Right lobe of liver (tissue), 4 donors: ENCODE results near the gene HERPUD1.

ENCODE experiments used
- POLR2A ChIP-seq: fragments of 450-650 bp; IDR thresholded peaks from one replicate; pipeline ENCODE4 v1.6.1; 2017; ENCODE audit warnings: antibody characterized with exemption, mild to moderate bottlenecking
- TF ChIP-seq, protein P1 (sequence below), 4 donors: fragments of 200-600 bp in 3 of 4; fragments of 450-650 bp in 1 of 4; IDR thresholded peaks; one replicate each; pipeline versions ENCODE4 v1.5.1 to v1.8.0; 2016 to 2022; ENCODE audit warnings: antibody characterized with exemption in 4 of 4, mild to moderate bottlenecking in 2 of 4
- donor health status: DM: no; HTN: no; CAD: no.
- donor health status: DM: no; HTN: no; CAD: no.
- donor health status: DM: no; HTN: yes; CAD: no.

DNA sequence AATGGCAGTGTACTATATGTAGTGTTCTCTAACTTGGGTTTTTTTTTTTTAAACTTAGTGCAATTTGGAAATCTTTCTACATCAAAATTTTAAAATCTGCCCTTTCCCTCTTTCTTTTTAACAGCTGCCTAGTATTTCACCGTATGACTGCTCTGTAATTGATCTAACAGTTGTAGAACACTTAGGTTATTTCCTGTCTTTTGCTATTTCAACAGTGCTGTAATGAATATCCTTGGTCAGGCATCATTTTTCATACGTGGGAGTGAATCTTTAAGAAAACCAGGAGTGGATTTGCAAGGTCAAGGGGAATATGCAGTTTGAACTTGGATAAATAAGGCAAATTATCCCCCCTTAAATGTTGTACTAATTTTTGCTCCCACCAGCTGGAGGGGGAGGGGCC lies 61.3 kb downstream of the HERPUD1 start:
- TF ChIP-seq, protein P1, sequence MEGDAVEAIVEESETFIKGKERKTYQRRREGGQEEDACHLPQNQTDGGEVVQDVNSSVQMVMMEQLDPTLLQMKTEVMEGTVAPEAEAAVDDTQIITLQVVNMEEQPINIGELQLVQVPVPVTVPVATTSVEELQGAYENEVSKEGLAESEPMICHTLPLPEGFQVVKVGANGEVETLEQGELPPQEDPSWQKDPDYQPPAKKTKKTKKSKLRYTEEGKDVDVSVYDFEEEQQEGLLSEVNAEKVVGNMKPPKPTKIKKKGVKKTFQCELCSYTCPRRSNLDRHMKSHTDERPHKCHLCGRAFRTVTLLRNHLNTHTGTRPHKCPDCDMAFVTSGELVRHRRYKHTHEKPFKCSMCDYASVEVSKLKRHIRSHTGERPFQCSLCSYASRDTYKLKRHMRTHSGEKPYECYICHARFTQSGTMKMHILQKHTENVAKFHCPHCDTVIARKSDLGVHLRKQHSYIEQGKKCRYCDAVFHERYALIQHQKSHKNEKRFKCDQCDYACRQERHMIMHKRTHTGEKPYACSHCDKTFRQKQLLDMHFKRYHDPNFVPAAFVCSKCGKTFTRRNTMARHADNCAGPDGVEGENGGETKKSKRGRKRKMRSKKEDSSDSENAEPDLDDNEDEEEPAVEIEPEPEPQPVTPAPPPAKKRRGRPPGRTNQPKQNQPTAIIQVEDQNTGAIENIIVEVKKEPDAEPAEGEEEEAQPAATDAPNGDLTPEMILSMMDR (IDR thresholded peaks at IDR 0.05): no peak
- no peak for TF ChIP-seq POLR2A
